Spleen (tissue), 11 donors: ENCODE measurements around the gene CFAP77. TPM values are rescaled to one million over a fixed set of nuclear protein-coding genes. Genes with fewer than 3 reads are reported as not detected.

ENCODE experiments used
- DNase-seq: peaks from one replicate; pipeline ENCODE4 v3.0.0-alpha.2; 2020
- H3K27ac ChIP-seq, 8 donors: fragments of 200-600 bp; sonication (generic) in 7 of 8; 1 replicate in 4 of 8; 2 replicates in 4 of 8; pipeline versions ENCODE4 v1.5.0 to v1.8.0; 2016 to 2021; ENCODE audit warnings: inconsistent platforms in 4 of 8, mild to moderate bottlenecking in 4 of 8, moderate library complexity in 1 of 8
- H3K27me3 ChIP-seq, 7 donors: fragments of 200-600 bp; sonication (generic) in 6 of 7; replicated peaks in 1 of 7; 1 replicate in 4 of 7; 2 replicates in 3 of 7; pipeline versions ENCODE4 v1.5.0 to v1.8.0; 2016 to 2021; ENCODE audit warnings: inconsistent platforms in 3 of 7, mild to moderate bottlenecking in 1 of 7
- H3K36me3 ChIP-seq, 6 donors: fragments of 200-600 bp; sonication (generic) in 5 of 6; 1 replicate in 4 of 6; 2 replicates in 2 of 6; pipeline versions ENCODE4 v1.5.0 to v1.8.0; 2016 to 2021; ENCODE audit warnings: inconsistent platforms in 2 of 6
- H3K4me1 ChIP-seq, 6 donors: fragments of 200-600 bp; sonication (generic) in 5 of 6; 1 replicate in 3 of 6; 2 replicates in 3 of 6; pipeline versions ENCODE4 v1.5.0 to v1.8.0; 2016 to 2021; ENCODE audit warnings: inconsistent platforms in 3 of 6
- H3K4me3 ChIP-seq, 8 donors: fragments of 200-600 bp; sonication (generic) in 7 of 8; 1 replicate in 4 of 8; 2 replicates in 4 of 8; pipeline versions ENCODE4 v1.5.0 to v1.8.0; 2016 to 2021; ENCODE audit warnings: inconsistent platforms in 4 of 8, mild to moderate bottlenecking in 4 of 8, moderate library complexity in 2 of 8
- H3K9me3 ChIP-seq, 8 donors: fragments of 200-600 bp; sonication (generic) in 7 of 8; 1 replicate in 4 of 8; 2 replicates in 4 of 8; pipeline versions ENCODE4 v1.5.0 to v1.8.0; 2016 to 2021; ENCODE audit warnings: inconsistent platforms in 4 of 8
- CTCF ChIP-seq, 11 experiments: fragments of 200-600 bp in 7 of 11; fragments of 450-650 bp in 4 of 11; sonication (generic) in 4 of 11; IDR thresholded peaks in 8 of 11; conservative IDR thresholded peaks in 3 of 11; 1 replicate in 7 of 11; 2 replicates in 4 of 11; pipeline versions ENCODE4 v1.4.0 to v1.8.0; 2016 to 2021; ENCODE audit warnings: antibody characterized with exemption in 11 of 11, inconsistent platforms in 4 of 11, mild to moderate bottlenecking in 1 of 11
- POLR2A ChIP-seq, 3 donors: fragments of 450-650 bp; IDR thresholded peaks; one replicate each; pipeline ENCODE4 v1.5.1; 2017; ENCODE audit warnings: antibody characterized with exemption in 3 of 3, mild to moderate bottlenecking in 1 of 3
- POLR2AphosphoS5 ChIP-seq, 3 donors: sonication (generic); formaldehyde crosslinking; IDR thresholded peaks; one replicate each; pipeline ENCODE4 v1.5.1; 2017; ENCODE audit warnings: antibody characterized with exemption in 3 of 3
- WGBS, 5 donors: extraction: QIAGEN DNeasy Blood & Tissue Kit in 3 of 5; methylation state at CpG; one replicate each; pipeline versions ENCODE4 v1.1.5 to v1.1.7; 2013 to 2018; 5-methylcytosine and 5-hydroxymethylcytosine counted together
- intact Hi-C: fragments of 100-400 bp; cut with DNase I; formaldehyde crosslinking; loops from one replicate; pipeline ENCODE4 v1.15.0; 2023; ENCODE audit warnings: low total_unique reads
- polyA plus RNA-seq, 3 donors: library from polyadenylated mRNA; stranded (reverse); fragments of 200-250 nt; gene quantifications; one replicate each; pipeline ENCODE4 v1.2.1, GENCODE V29; 2013
- total RNA-seq, 7 donors: library from RNA; depleted of rRNA in 3 of 7; stranded (reverse); fragments of >200 nt in 3 of 7; fragmentation: NEBNext Ultra II Directional in 4 of 7; extraction: Animal tissue kit (Norgen Biotek cat#: 25700) in 4 of 7; gene quantifications; one replicate each; pipeline versions ENCODE4 v1.1.0 to v1.2.1, GENCODE V29; 2016 to 2021
- donor health status: healthy with polysubstance abuse.
- donor health status: DM: no; HTN: no; CAD: no; lungs with moderate emphysema.
- donor health status: DM: no; HTN: no; CAD: no.
- donor health status: Bipolar disorder and iron deficiency.
- donor health status: healthy.
- donor health status: DM: no; HTN: no; CAD: no.
- donor health status: DM: yes; HTN: yes; CAD: no.

CFAP77 gene
- total and polyA plus RNA-seq, 10 donors: 0.06 TPM; not detected in 9

DNA sequence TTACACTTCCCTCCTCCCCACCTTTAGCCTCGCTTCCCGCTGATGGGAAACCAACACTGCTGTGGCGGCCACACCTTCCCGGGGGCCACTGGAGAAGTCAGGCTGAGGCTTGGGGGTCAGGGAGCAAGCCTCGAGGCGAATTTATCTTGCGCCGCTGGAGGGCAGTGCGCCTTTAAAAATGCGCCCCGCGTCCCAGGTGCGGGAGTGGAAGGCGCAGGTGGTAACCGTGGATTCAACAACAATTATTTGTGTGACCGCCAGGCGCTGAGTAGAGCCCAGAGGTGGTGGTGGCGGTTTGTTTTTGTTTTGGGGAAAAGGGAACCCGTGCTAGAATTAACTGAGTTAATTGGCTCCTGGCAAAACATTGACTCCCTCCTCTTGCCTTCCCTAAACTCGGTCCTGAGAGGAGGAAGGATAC lies 1.1 kb downstream of the CFAP77 start:
- peak overlapping the region; percentile 15 to 71 (median 55) for H3K4me3 ChIP-seq
- TF ChIP-seq CTCF (IDR thresholded peaks at IDR 0.05 in 8 of 11, conservative IDR thresholded peaks at IDR 0.05 in 3 of 11) (peak; percentile 43 to 78 (median 70)), POLR2A (IDR thresholded peaks at IDR 0.05) (no peak), POLR2AphosphoS5 (IDR thresholded peaks at IDR 0.05) (peak in 2 of 3 donors; percentile 25 to 50)
- H3K4me1 ChIP-seq: peaks cover 20 to 55% (median 34%) of the 10 kb centered on the region in 6 donors
- peak; percentile 87 for DNase-seq
- H3K36me3 ChIP-seq: no peaks in the 10 kb centered on the region
- intact Hi-C loops: loop anchor here (2.0 to 5.0 kb wide), 2 partner anchors 161 to 390 kb away; no protein-coding TSS in a partner anchor
- WGBS, 5 donors: 0 to 2% (median 1%) methylated on average over 20 of the region's 20 CpGs
- H3K9me3 ChIP-seq: no peaks in the 10 kb centered on the region
- no peak overlapping the region for H3K27ac ChIP-seq
- peaks cover 0 to 71% (median 58%) of the 10 kb centered on the region in 7 donors for H3K27me3 ChIP-seq

DNA sequence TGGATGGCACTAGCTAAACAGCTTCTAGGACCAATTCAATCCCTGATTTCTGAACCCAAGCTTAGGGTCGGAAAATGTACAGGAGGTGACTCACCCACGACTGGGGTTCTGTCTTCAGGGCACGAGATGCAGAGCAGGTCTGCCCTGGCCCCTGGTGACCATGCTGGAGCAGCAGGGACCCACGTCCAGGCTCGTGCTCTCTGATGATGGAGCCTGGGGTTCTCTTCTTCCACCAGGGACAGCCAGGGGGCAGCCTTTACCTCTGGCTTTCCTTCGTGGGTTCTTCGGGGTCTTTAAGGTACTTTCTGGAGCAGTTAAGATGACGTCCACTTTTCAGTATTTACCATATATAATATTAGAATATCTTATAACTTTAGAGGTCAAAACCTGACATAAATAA lies 2.1 kb downstream of the CFAP77 start:
- Histone ChIP-seq H3K36me3 (no peaks in the 10 kb centered on the region), H3K27me3 (peaks cover 0 to 81% (median 60%) of the 10 kb centered on the region in 7 donors), H3K4me1 (peaks cover 20 to 49% (median 29%) of the 10 kb centered on the region in 6 donors), H3K4me3 (no peak overlapping the region), H3K9me3 (no peaks in the 10 kb centered on the region), H3K27ac (no peak overlapping the region)
- intact Hi-C loops: loop anchor here (5.0 kb wide), 1 partner anchor 160 kb away; no protein-coding TSS in a partner anchor
- TF ChIP-seq POLR2A (IDR thresholded peaks at IDR 0.05) (no peak), CTCF (IDR thresholded peaks at IDR 0.05 in 8 of 11, conservative IDR thresholded peaks at IDR 0.05 in 3 of 11) (peak in 9 of 11 experiments; percentile 22 to 74 (median 54))
- DNase-seq: no peak
- WGBS, 5 donors: 4 to 15% (median 8%) methylated on average over 6 to 8 of the region's 8 CpGs

GRCh38 chr9:132413926-132414325 lies 3.9 kb downstream of the CFAP77 start:
- Histone ChIP-seq H3K27me3 (peaks cover 0 to 99% (median 67%) of the 10 kb centered on the region in 7 donors), H3K9me3 (no peaks in the 10 kb centered on the region), H3K4me1 (peaks cover 20 to 42% (median 24%) of the 10 kb centered on the region in 6 donors), H3K36me3 (no peaks in the 10 kb centered on the region), H3K27ac (no peak overlapping the region), H3K4me3 (no peak overlapping the region)
- no peak for DNase-seq
- intact Hi-C loops: loop anchor here (5.0 kb wide), 1 partner anchor 158 kb away; no protein-coding TSS in a partner anchor
- 53 to 72% (median 66%) methylated on average over 5 of the region's 5 CpGs for WGBS, 5 donors
- TF ChIP-seq POLR2A (IDR thresholded peaks at IDR 0.05): no peak
- no peak for TF ChIP-seq POLR2AphosphoS5 (IDR thresholded peaks at IDR 0.05)
- TF ChIP-seq CTCF (IDR thresholded peaks at IDR 0.05 in 8 of 11, conservative IDR thresholded peaks at IDR 0.05 in 3 of 11): no peak

GRCh38 chr9:132414731-132415130 lies 4.7 kb downstream of the CFAP77 start:
- TF ChIP-seq CTCF (IDR thresholded peaks at IDR 0.05 in 8 of 11, conservative IDR thresholded peaks at IDR 0.05 in 3 of 11): no peak
- TF ChIP-seq POLR2A (IDR thresholded peaks at IDR 0.05): no peak
- TF ChIP-seq POLR2AphosphoS5 (IDR thresholded peaks at IDR 0.05): no peak
- Histone ChIP-seq H3K4me3 (no peak overlapping the region), H3K27ac (no peak overlapping the region), H3K4me1 (peaks cover 18 to 36% (median 21%) of the 10 kb centered on the region in 6 donors), H3K36me3 (no peaks in the 10 kb centered on the region), H3K27me3 (peaks cover 0 to 100% (median 67%) of the 10 kb centered on the region in 7 donors), H3K9me3 (no peaks in the 10 kb centered on the region)
- intact Hi-C loops: loop anchor here (5.0 kb wide), 1 partner anchor 158 kb away; no protein-coding TSS in a partner anchor
- DNase-seq: no peak
- 66 to 74% (median 72%) methylated on average over 7 of the region's 7 CpGs for whole genome bisulfite sequencing, 5 donors
